OCI-LY1 (cell line): ENCODE data around the gene CWC25.

Experiments used
- CTCF ChIP-seq: fragments of 200-600 bp; sonication (generic), shearing (Covaris generic); IDR thresholded peaks from 2 replicates; pipeline ENCODE4 v1.5.1; 2017; ENCODE audit warnings: mild to moderate bottlenecking, antibody characterized with exemption, low read length, moderate library complexity, mixed read lengths
- EZH2 ChIP-seq: fragments of 200-600 bp; sonication (generic), shearing (Covaris generic); IDR thresholded peaks from 2 replicates; pipeline ENCODE4 v1.8.0; 2017; ENCODE audit warnings: borderline replicate concordance, mixed run types, mild to moderate bottlenecking, antibody characterized with exemption, low read length, moderate library complexity, mixed read lengths

GRCh38 chr17:38852771-38853291 is 27.7 kb upstream of the CWC25 start:
- no peak for TF ChIP-seq CTCF
- TF ChIP-seq EZH2, result no peak
